HepG2 (cell line): ENCODE data around the gene RHOT2. TPM values are rescaled to one million over a fixed set of nuclear protein-coding genes. Genes with fewer than 3 reads are reported as not detected.

Experiments used
- ARNTL ChIP-seq: sonication (generic); formaldehyde crosslinking; IDR thresholded peaks from 2 replicates; pipeline ENCODE4 v1.4.0; 2020; ENCODE audit warnings: mild to moderate bottlenecking, missing genetic modification reagents
- BRD4 ChIP-seq: sonication (generic); formaldehyde crosslinking; IDR thresholded peaks from 2 replicates; pipeline ENCODE4 v1.4.0; 2020; ENCODE audit warnings: missing genetic modification reagents
- DNMT3B ChIP-seq: conservative IDR thresholded peaks from 2 replicates; pipeline ENCODE4 v1.6.1; 2016; ENCODE audit warnings: missing biosample characterization, control low read depth
- GABPA ChIP-seq, 2 experiments: IDR thresholded peaks; 2 replicates each; pipeline ENCODE4 v1.6.1; 2011 to 2016; ENCODE audit warnings: low read depth in 2 of 2, low read length in 1 of 2, missing biosample characterization in 1 of 2, missing genetic modification characterization in 1 of 2
- GATAD2A ChIP-seq: IDR thresholded peaks from 2 replicates; pipeline ENCODE4 v1.6.1; 2016
- HNRNPL ChIP-seq: fragments of 200-400 bp; formaldehyde crosslinking; IDR thresholded peaks from 2 replicates; pipeline ENCODE4 v1.6.1; 2017; ENCODE audit warnings: mild to moderate bottlenecking, low read depth, low read length
- HOXA3 ChIP-seq: sonication (generic); formaldehyde crosslinking; IDR thresholded peaks from 2 replicates; pipeline ENCODE4 v1.5.0; 2020; ENCODE audit warnings: missing genetic modification reagents
- MTA1 ChIP-seq: sonication (generic); formaldehyde crosslinking; IDR thresholded peaks from 2 replicates; pipeline ENCODE4 v1.4.0; 2020; ENCODE audit warnings: missing genetic modification reagents, mild to moderate bottlenecking, borderline replicate concordance
- RORA ChIP-seq: sonication (generic); formaldehyde crosslinking; IDR thresholded peaks from 2 replicates; pipeline ENCODE4 v1.5.0; 2020; ENCODE audit warnings: mild to moderate bottlenecking, missing genetic modification reagents, moderate library complexity
- ZNF253 ChIP-seq: sonication (generic); formaldehyde crosslinking; IDR thresholded peaks from 2 replicates; pipeline ENCODE4 v1.8.0; 2022; ENCODE audit warnings: mild to moderate bottlenecking, missing genetic modification reagents, borderline replicate concordance
- ZNF317 ChIP-seq: sonication (generic); formaldehyde crosslinking; IDR thresholded peaks from 2 replicates; pipeline ENCODE4 v1.5.0; 2020; ENCODE audit warnings: mild to moderate bottlenecking, missing genetic modification reagents
- ZNF768 ChIP-seq: sonication (generic); formaldehyde crosslinking; IDR thresholded peaks from 2 replicates; pipeline ENCODE4 v1.4.0; 2020; ENCODE audit warnings: missing genetic modification reagents
- ZNF772 ChIP-seq: sonication (generic); formaldehyde crosslinking; IDR thresholded peaks from 2 replicates; pipeline ENCODE4 v1.5.0; 2020; ENCODE audit warnings: mild to moderate bottlenecking, missing genetic modification reagents
- ZNF775 ChIP-seq: sonication (generic); formaldehyde crosslinking; IDR thresholded peaks from 2 replicates; pipeline ENCODE4 v1.4.0; 2020; ENCODE audit warnings: missing genetic modification reagents, mild to moderate bottlenecking, moderate library complexity, borderline replicate concordance
- ZNF777 ChIP-seq: sonication (generic); formaldehyde crosslinking; IDR thresholded peaks from 2 replicates; pipeline ENCODE4 v1.4.0; 2020; ENCODE audit warnings: missing genetic modification reagents
- polyA plus RNA-seq, 8 experiments: library from polyadenylated mRNA; depleted of rRNA in 3 of 8; stranded (reverse) in 7 of 8; unstranded in 1 of 8; fragments of >200 nt; fragmentation: Illumina TruSeq in 4 of 8; extraction: Trizol in 4 of 8; gene quantifications; 2 replicates each; pipeline versions ENCODE4 v1.2.1 to v1.2.3, GENCODE V29; 2011 to 2016; ENCODE audit warnings: low read depth in 4 of 8, missing spikeins in 1 of 8, mixed read lengths in 1 of 8; ENCODE audit not compliant: insufficient read depth in 1 of 8
- total RNA-seq, 5 experiments: library from RNA; depleted of rRNA; stranded (reverse); fragments of >200 nt; fragmentation: Illumina TruSeq; extraction: Trizol; gene quantifications; 2 replicates each; pipeline ENCODE4 v1.2.3, GENCODE V29; 2016; ENCODE audit warnings: low read depth in 1 of 5
- TF ChIP-seq, protein P1 (sequence below): sonication (generic); formaldehyde crosslinking; IDR thresholded peaks from 2 replicates; pipeline ENCODE4 v1.5.1; 2020; ENCODE audit warnings: mild to moderate bottlenecking, missing genetic modification reagents, borderline replicate concordance
- TF ChIP-seq, protein P2 (sequence below): sonication (generic); formaldehyde crosslinking; conservative IDR thresholded peaks from 2 replicates; pipeline ENCODE4 v1.4.0; 2020; ENCODE audit warnings: missing genetic modification reagents
- TF ChIP-seq, protein P3 (sequence below): sonication (generic); formaldehyde crosslinking; conservative IDR thresholded peaks from 2 replicates; pipeline ENCODE4 v1.8.0; 2022; ENCODE audit warnings: mild to moderate bottlenecking, moderate library complexity, missing genetic modification reagents
- TF ChIP-seq, protein P4 (sequence below): IDR thresholded peaks from 2 replicates; pipeline ENCODE4 v1.6.1; 2016

RHOT2 gene
- total and polyA plus RNA-seq, 2 of the 13 experiments (the other 11 are each of a cell fraction or from before 2014, with no cell fraction given), result 63.6 to 76.9 TPM

DNA sequence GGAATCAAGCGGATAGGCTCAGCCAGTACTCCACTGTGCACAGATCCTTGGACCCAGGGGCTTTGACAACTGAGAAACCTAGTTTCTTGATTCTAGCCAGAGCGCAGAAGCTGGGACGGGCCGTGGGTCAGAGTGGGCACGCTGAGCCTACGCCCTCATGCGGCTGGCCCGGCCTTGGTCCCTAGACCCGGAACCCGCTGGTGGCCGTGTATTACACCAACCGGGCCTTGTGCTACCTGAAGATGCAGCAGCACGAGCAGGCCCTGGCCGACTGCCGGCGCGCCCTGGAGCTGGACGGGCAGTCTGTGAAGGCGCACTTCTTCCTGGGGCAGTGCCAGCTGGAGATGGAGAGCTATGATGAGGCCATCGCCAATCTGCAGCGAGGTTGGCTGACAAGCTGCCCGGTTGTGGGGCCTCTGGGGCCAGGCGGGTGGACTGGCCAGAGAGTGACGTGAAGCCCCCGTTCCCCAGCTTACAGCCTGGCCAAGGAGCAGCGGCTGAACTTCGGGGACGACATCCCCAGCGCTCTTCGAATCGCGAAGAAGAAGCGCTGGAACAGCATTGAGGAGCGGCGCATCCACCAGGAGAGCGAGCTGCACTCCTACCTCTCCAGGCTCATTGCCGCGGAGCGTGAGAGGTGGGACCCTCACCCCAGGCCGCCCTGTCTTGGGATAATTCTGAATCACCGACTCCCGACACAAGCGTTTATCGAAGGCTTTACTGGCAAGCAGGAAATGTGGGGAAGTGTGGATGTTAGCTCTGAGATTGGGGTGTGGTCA lies 13.2 kb downstream of the RHOT2 start (continued):
- TF ChIP-seq, protein P1, sequence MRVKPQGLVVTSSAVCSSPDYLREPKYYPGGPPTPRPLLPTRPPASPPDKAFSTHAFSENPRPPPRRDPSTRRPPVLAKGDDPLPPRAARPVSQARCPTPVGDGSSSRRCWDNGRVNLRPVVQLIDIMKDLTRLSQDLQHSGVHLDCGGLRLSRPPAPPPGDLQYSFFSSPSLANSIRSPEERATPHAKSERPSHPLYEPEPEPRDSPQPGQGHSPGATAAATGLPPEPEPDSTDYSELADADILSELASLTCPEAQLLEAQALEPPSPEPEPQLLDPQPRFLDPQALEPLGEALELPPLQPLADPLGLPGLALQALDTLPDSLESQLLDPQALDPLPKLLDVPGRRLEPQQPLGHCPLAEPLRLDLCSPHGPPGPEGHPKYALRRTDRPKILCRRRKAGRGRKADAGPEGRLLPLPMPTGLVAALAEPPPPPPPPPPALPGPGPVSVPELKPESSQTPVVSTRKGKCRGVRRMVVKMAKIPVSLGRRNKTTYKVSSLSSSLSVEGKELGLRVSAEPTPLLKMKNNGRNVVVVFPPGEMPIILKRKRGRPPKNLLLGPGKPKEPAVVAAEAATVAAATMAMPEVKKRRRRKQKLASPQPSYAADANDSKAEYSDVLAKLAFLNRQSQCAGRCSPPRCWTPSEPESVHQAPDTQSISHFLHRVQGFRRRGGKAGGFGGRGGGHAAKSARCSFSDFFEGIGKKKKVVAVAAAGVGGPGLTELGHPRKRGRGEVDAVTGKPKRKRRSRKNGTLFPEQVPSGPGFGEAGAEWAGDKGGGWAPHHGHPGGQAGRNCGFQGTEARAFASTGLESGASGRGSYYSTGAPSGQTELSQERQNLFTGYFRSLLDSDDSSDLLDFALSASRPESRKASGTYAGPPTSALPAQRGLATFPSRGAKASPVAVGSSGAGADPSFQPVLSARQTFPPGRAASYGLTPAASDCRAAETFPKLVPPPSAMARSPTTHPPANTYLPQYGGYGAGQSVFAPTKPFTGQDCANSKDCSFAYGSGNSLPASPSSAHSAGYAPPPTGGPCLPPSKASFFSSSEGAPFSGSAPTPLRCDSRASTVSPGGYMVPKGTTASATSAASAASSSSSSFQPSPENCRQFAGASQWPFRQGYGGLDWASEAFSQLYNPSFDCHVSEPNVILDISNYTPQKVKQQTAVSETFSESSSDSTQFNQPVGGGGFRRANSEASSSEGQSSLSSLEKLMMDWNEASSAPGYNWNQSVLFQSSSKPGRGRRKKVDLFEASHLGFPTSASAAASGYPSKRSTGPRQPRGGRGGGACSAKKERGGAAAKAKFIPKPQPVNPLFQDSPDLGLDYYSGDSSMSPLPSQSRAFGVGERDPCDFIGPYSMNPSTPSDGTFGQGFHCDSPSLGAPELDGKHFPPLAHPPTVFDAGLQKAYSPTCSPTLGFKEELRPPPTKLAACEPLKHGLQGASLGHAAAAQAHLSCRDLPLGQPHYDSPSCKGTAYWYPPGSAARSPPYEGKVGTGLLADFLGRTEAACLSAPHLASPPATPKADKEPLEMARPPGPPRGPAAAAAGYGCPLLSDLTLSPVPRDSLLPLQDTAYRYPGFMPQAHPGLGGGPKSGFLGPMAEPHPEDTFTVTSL (CRISPR knock-in tag), result 0 out of 2 replicates have a peak, but pooled peaks have one; percentile 15
- TF ChIP-seq ZNF777 (CRISPR knock-in tag) (no peak), ZNF317 (0 out of 2 replicates have a peak, but pooled peaks have one; percentile 47), ZNF768 (CRISPR knock-in tag) (peak; percentile 27; the same call in 1 of the 2 replicates), GABPA (IDR thresholded peaks at IDR 0.05; ENCODE audit: low read depth, low read length) (no peak; the same call in 1 of the 2 replicates), GABPA (CRISPR knock-in tag; IDR thresholded peaks at IDR 0.05; ENCODE audit: low read depth) (peak; percentile 54; the same call in 1 of the 2 replicates), BRD4 (no peak), ARNTL (no peak), ZNF253 (CRISPR knock-in tag) (peak; percentile 62; the same call in 1 of the 2 replicates), GATAD2A (CRISPR knock-in tag) (0 out of 2 replicates have a peak, but pooled peaks have one; percentile 12), ZNF775 (no peak), RORA (CRISPR knock-in tag) (no peak), HNRNPL (0 out of 2 replicates have a peak, but pooled peaks have one; percentile 61), MTA1 (CRISPR knock-in tag) (peak; percentile 11; the same call in 1 of the 2 replicates), ZNF772 (CRISPR knock-in tag) (no peak), DNMT3B (no peak), HOXA3 (CRISPR knock-in tag) (peak; percentile 53; the same call in 1 of the 2 replicates)
- TF ChIP-seq, protein P2, sequence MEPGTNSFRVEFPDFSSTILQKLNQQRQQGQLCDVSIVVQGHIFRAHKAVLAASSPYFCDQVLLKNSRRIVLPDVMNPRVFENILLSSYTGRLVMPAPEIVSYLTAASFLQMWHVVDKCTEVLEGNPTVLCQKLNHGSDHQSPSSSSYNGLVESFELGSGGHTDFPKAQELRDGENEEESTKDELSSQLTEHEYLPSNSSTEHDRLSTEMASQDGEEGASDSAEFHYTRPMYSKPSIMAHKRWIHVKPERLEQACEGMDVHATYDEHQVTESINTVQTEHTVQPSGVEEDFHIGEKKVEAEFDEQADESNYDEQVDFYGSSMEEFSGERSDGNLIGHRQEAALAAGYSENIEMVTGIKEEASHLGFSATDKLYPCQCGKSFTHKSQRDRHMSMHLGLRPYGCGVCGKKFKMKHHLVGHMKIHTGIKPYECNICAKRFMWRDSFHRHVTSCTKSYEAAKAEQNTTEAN (CRISPR knock-in tag), result no peak
- TF ChIP-seq, protein P3, sequence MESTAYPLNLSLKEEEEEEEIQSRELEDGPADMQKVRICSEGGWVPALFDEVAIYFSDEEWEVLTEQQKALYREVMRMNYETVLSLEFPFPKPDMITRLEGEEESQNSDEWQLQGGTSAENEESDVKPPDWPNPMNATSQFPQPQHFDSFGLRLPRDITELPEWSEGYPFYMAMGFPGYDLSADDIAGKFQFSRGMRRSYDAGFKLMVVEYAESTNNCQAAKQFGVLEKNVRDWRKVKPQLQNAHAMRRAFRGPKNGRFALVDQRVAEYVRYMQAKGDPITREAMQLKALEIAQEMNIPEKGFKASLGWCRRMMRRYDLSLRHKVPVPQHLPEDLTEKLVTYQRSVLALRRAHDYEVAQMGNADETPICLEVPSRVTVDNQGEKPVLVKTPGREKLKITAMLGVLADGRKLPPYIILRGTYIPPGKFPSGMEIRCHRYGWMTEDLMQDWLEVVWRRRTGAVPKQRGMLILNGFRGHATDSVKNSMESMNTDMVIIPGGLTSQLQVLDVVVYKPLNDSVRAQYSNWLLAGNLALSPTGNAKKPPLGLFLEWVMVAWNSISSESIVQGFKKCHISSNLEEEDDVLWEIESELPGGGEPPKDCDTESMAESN (CRISPR knock-in tag), result 0 out of 2 replicates have a peak, but pooled peaks have one; percentile 15
- TF ChIP-seq, protein P4, sequence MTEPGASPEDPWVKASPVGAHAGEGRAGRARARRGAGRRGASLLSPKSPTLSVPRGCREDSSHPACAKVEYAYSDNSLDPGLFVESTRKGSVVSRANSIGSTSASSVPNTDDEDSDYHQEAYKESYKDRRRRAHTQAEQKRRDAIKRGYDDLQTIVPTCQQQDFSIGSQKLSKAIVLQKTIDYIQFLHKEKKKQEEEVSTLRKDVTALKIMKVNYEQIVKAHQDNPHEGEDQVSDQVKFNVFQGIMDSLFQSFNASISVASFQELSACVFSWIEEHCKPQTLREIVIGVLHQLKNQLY (CRISPR knock-in tag), result no peak
